ENCODE data around the gene TET2. TPM values are rescaled to one million over a fixed set of nuclear protein-coding genes. Genes with fewer than 3 reads are reported as not detected.

The TET2 gene
- total and polyA plus RNA-seq, 2 of the 4 experiments (the other 2 are of a cell fraction): 5.6 to 25.3 TPM

- Histone ChIP-seq H3K23ac (ENCODE audit: low read depth, low read length) (no peak overlapping the region), H3K9me1 (ENCODE audit: insufficient read depth, low read length) (no peaks in the 10 kb centered on the region), H3K18ac (ENCODE audit: low read depth, low read length) (no peak overlapping the region), H2AFZ (replicated peaks; ENCODE audit: low read length, poor library complexity) (no peak overlapping the region), H3K9ac (ENCODE audit: low read depth, low read length) (no peak overlapping the region), H3K56ac (ENCODE audit: extremely low read depth, insufficient read depth, low read length) (no peak overlapping the region), H2AK9ac (replicated peaks; ENCODE audit: low read depth, low read length, poor library complexity) (no peak overlapping the region), H2BK5ac (ENCODE audit: low read depth, low read length, poor library complexity, severe bottlenecking) (no peak overlapping the region), H3K4me1 (ENCODE audit: control insufficient read depth, insufficient read depth, low read length) (no peaks in the 10 kb centered on the region; the same call in 1 of the 2 replicates), H2BK20ac (ENCODE audit: low read depth, low read length) (no peak overlapping the region), H3K36me3 (ENCODE audit: control insufficient read depth, insufficient read depth, low read length) (no peaks in the 10 kb centered on the region), H3K4me3 (ENCODE audit: insufficient read depth, low read depth, low read length) (no peak overlapping the region), H4K20me1 (ENCODE audit: insufficient read depth, low read length) (no peaks in the 10 kb centered on the region), H3K4ac (ENCODE audit: low read depth, low read length) (no peak overlapping the region), H4K5ac (ENCODE audit: low read depth, low read length) (no peak overlapping the region), H3K14ac (replicated peaks; ENCODE audit: low read depth, low read length) (no peak overlapping the region), H2BK120ac (ENCODE audit: low read depth, low read length) (no peak overlapping the region), H3K27me3 (ENCODE audit: control insufficient read depth, insufficient read depth, low read length) (no peaks in the 10 kb centered on the region), H4K8ac (ENCODE audit: low read depth in 2 of 2, low read length in 2 of 2) (no peak overlapping the region), H3K27ac (ENCODE audit: insufficient read depth, low read length) (no peak overlapping the region), H3K4me2 (ENCODE audit: low read depth, low read length) (no peak overlapping the region), H3K79me1 (ENCODE audit: low read depth in 1 of 2, low read length in 2 of 2) (no peaks in the 10 kb centered on the region), H2BK15ac (ENCODE audit: low read depth, low read length) (no peak overlapping the region), H2AK5ac (ENCODE audit: low read depth, low read length) (no peak overlapping the region), H3K9me3 (ENCODE audit: control insufficient read depth, insufficient read depth, low read length) (no peaks in the 10 kb centered on the region), H4K91ac (ENCODE audit: insufficient read depth, low read depth, low read length) (no peak overlapping the region)
- BruUV-seq (replicated peaks): no TSS peak
- DNase-seq (no peak), ATAC-seq (ENCODE audit: low read depth) (no peak)
- POLR2A ChIA-PET (ENCODE audit: unreplicated experiment): no interaction called here
- in situ Hi-C loops (cut with MboI; ENCODE audit: low sequenced_read_pairs) (no loop called here), dilution Hi-C loops (cut with HindIII; ENCODE audit: low sequenced_read_pairs, unreplicated experiment) (no loop called here), intact Hi-C loops (cut with micrococcal nuclease) (no loop called here)
- WGBS, 2 experiments (ENCODE audit: extremely low coverage in 2 of 2, insufficient read length in 1 of 2): no CpG with 5 or more reads among the region's 2 CpGs
- TF ChIP-seq MAZ (IDR thresholded peaks at IDR 0.05; ENCODE audit: borderline replicate concordance, low read depth, low read length): no peak
- TF ChIP-seq MXI1 (IDR thresholded peaks at IDR 0.05; ENCODE audit: borderline replicate concordance, low read depth, low read length): no peak
- TF ChIP-seq FOS (IDR thresholded peaks at IDR 0.05; ENCODE audit: low read depth, low read length): no peak
- TF ChIP-seq MAFK (IDR thresholded peaks at IDR 0.05; ENCODE audit: low read depth, low read length): no peak
- no peak for TF ChIP-seq ELK1 (IDR thresholded peaks at IDR 0.05; ENCODE audit: borderline replicate concordance, low read depth, low read length)
- no peak for TF ChIP-seq RCOR1 (IDR thresholded peaks at IDR 0.05; ENCODE audit: insufficient replicate concordance, low read length)
- TF ChIP-seq, protein P1, sequence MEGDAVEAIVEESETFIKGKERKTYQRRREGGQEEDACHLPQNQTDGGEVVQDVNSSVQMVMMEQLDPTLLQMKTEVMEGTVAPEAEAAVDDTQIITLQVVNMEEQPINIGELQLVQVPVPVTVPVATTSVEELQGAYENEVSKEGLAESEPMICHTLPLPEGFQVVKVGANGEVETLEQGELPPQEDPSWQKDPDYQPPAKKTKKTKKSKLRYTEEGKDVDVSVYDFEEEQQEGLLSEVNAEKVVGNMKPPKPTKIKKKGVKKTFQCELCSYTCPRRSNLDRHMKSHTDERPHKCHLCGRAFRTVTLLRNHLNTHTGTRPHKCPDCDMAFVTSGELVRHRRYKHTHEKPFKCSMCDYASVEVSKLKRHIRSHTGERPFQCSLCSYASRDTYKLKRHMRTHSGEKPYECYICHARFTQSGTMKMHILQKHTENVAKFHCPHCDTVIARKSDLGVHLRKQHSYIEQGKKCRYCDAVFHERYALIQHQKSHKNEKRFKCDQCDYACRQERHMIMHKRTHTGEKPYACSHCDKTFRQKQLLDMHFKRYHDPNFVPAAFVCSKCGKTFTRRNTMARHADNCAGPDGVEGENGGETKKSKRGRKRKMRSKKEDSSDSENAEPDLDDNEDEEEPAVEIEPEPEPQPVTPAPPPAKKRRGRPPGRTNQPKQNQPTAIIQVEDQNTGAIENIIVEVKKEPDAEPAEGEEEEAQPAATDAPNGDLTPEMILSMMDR (conservative IDR thresholded peaks at IDR 0.05; ENCODE audit: low read depth, low read length): no peak
- no peak for TF ChIP-seq RAD21 (IDR thresholded peaks at IDR 0.05; ENCODE audit: low read length)
- TF ChIP-seq POLR2A (IDR thresholded peaks at IDR 0.05; ENCODE audit: low read depth, low read length): no peak
- TF ChIP-seq USF2 (IDR thresholded peaks at IDR 0.05; ENCODE audit: low read depth, low read length): no peak
- CTCF ChIA-PET: no interaction called here
Measured at GRCh38 chr4:105133976-105134375, 12.7 kb upstream of the TET2 start.
